PC-9 (cell line): Measurements from ENCODE around the gene CCR3. TPM values are rescaled to one million over a fixed set of nuclear protein-coding genes. Genes with fewer than 3 reads are reported as not detected.
A peak's percentile ranks its signal among the peaks of the same experiment; 100 is the strongest.

Experiments used
- BruUV-seq: library from RNA; stranded (reverse); fragments of 400-500 nt; replicated peaks from 2 replicates; lab custom pipeline; 2021; lab: Mats Ljungman, UMichigan
- CTCF ChIA-PET: fragments of 300-600 bp; sonication (Branson Sonifier 250); formaldehyde crosslinking; loops from one replicate; lab custom pipeline; 2022; ENCODE audit warnings: antibody characterized with exemption; lab: Charles Lee
- POLR2A ChIA-PET: fragments of 300-600 bp; sonication (Branson Sonifier 250); formaldehyde crosslinking; loops from one replicate; lab custom pipeline; 2022; ENCODE audit warnings: antibody characterized with exemption; ENCODE audit not compliant: unreplicated experiment; lab: Charles Lee
- DNase-seq, 2 experiments: peaks; one replicate each; pipeline versions ENCODE4 v3.0.0 to v3.0.0-alpha.2; 2015 to 2022; ENCODE audit warnings: mixed read lengths in 1 of 2
- H2AFZ ChIP-seq: fragments of 200-600 bp; sonication (generic); 2 replicates; pipeline ENCODE4 v1.8.1; 2017; ENCODE audit warnings: antibody characterized with exemption
- H3F3A ChIP-seq: fragments of 200-600 bp; sonication (generic); 2 replicates; pipeline ENCODE4 v1.8.1; 2017; ENCODE audit warnings: antibody characterized with exemption, mild to moderate bottlenecking, low read depth; ENCODE audit not compliant: insufficient read depth
- H3K27ac ChIP-seq: fragments of 200-600 bp; sonication (generic); 2 replicates; pipeline ENCODE4 v1.6.1; 2016; ENCODE audit warnings: mixed run types
- H3K27me3 ChIP-seq: fragments of 200-600 bp; sonication (generic); 2 replicates; pipeline ENCODE4 v1.6.1; 2016; ENCODE audit warnings: low read depth, mixed run types; ENCODE audit not compliant: insufficient read depth
- H3K36me3 ChIP-seq: fragments of 200-600 bp; sonication (generic); 2 replicates; pipeline ENCODE4 v1.6.1; 2016; ENCODE audit warnings: low read depth, mixed run types
- H3K4me1 ChIP-seq: fragments of 200-600 bp; sonication (generic); replicated peaks from 2 replicates; pipeline ENCODE4 v1.6.1; 2016; ENCODE audit warnings: mixed run types; ENCODE audit not compliant: insufficient read depth
- H3K4me2 ChIP-seq: fragments of 200-600 bp; sonication (generic); 2 replicates; pipeline ENCODE4 v1.6.1; 2017; ENCODE audit warnings: mixed run types
- H3K4me3 ChIP-seq: fragments of 200-600 bp; sonication (generic); 2 replicates; pipeline ENCODE4 v1.6.1; 2016; ENCODE audit warnings: mixed run types
- H3K79me2 ChIP-seq: fragments of 200-600 bp; sonication (generic); 2 replicates; pipeline ENCODE4 v1.6.1; 2017; ENCODE audit warnings: low read depth, mixed run types
- H3K9me2 ChIP-seq: fragments of 200-600 bp; sonication (generic); 2 replicates; pipeline ENCODE4 v1.8.1; 2017; ENCODE audit warnings: mild to moderate bottlenecking; ENCODE audit not compliant: insufficient read depth
- H3K9me3 ChIP-seq: fragments of 200-600 bp; sonication (generic); 2 replicates; pipeline ENCODE4 v1.8.1; 2016; ENCODE audit warnings: low read depth; ENCODE audit not compliant: insufficient read depth
- H4K20me1 ChIP-seq: fragments of 200-600 bp; sonication (generic); 2 replicates; pipeline ENCODE4 v1.8.1; 2017; ENCODE audit not compliant: insufficient read depth
- CTCF ChIP-seq: fragments of 200-600 bp; sonication (generic); conservative IDR thresholded peaks from 2 replicates; pipeline ENCODE4 v1.6.1; 2017; ENCODE audit warnings: mixed run types, antibody characterized with exemption, mild to moderate bottlenecking, moderate library complexity
- EZH2 ChIP-seq: fragments of 200-600 bp; sonication (generic); IDR thresholded peaks from 2 replicates; pipeline ENCODE4 v1.8.0; 2017; ENCODE audit warnings: antibody characterized with exemption, low read depth
- intact Hi-C: fragments of 100-400 bp; cut with micrococcal nuclease; formaldehyde crosslinking; loops from one replicate; pipeline ENCODE4 v1.10.0; 2022; ENCODE audit not compliant: unreplicated experiment
- total RNA-seq: library from RNA; stranded (reverse); gene quantifications from 2 replicates; pipeline ENCODE4 v1.2.3, GENCODE V29; 2021

CCR3 gene
- total RNA-seq, 1 experiment from 2014 or later = 3.1 TPM

- no TSS peak for BruUV-seq
- Histone ChIP-seq H2AFZ (no peak overlapping the region), H3K4me3 (no peak overlapping the region), H3K27ac (no peak overlapping the region), H3K4me2 (no peak overlapping the region), H4K20me1 (no peaks in the 10 kb centered on the region), H3F3A (no peaks in the 10 kb centered on the region), H3K9me2 (no peaks in the 10 kb centered on the region), H3K27me3 (no peaks in the 10 kb centered on the region), H3K36me3 (no peaks in the 10 kb centered on the region), H3K79me2 (no peaks in the 10 kb centered on the region), H3K4me1 (peaks cover 10% of the 10 kb centered on the region), H3K9me3 (no peaks in the 10 kb centered on the region)
- intact Hi-C loops = no loop called here
- POLR2A ChIA-PET = no interaction called here
- TF ChIP-seq EZH2 (no peak), CTCF (no peak)
- DNase-seq = peak; percentile 31 to 72
- CTCF ChIA-PET = no interaction called here
These were observed 38.0 kb downstream of the CCR3 start for GRCh38 chr3:46280105-46280797.

- H4K20me1 ChIP-seq = no peaks in the 10 kb centered on the region
- DNase-seq = no peak
- BruUV-seq = no TSS peak
- intact Hi-C loops = no loop called here
- no peak overlapping the region for H3K4me2 ChIP-seq
- no peak overlapping the region for H2AFZ ChIP-seq
- H3F3A ChIP-seq = no peaks in the 10 kb centered on the region
- TF ChIP-seq CTCF (no peak), EZH2 (no peak)
- ChIA-PET POLR2A (no interaction called here), CTCF (no interaction called here)
- no peaks in the 10 kb centered on the region for H3K9me2 ChIP-seq
- H3K9me3 ChIP-seq = no peaks in the 10 kb centered on the region
- H3K4me3 ChIP-seq = no peak overlapping the region
- no peaks in the 10 kb centered on the region for H3K79me2 ChIP-seq
- peaks cover 11% of the 10 kb centered on the region for H3K4me1 ChIP-seq
- no peaks in the 10 kb centered on the region for H3K36me3 ChIP-seq
- no peak overlapping the region for H3K27ac ChIP-seq
- H3K27me3 ChIP-seq = no peaks in the 10 kb centered on the region
These were observed 39.3 kb downstream of the CCR3 start for GRCh38 chr3:46281551-46281950.

GRCh38 chr3:46282041-46282440 is 39.8 kb downstream of the CCR3 start:
- Histone ChIP-seq H4K20me1 (no peaks in the 10 kb centered on the region), H3F3A (no peaks in the 10 kb centered on the region), H3K36me3 (no peaks in the 10 kb centered on the region), H3K27me3 (no peaks in the 10 kb centered on the region), H3K4me1 (peaks cover 11% of the 10 kb centered on the region), H3K4me2 (no peak overlapping the region), H3K9me2 (no peaks in the 10 kb centered on the region), H2AFZ (no peak overlapping the region), H3K4me3 (no peak overlapping the region), H3K27ac (no peak overlapping the region), H3K9me3 (no peaks in the 10 kb centered on the region), H3K79me2 (no peaks in the 10 kb centered on the region)
- no peak for DNase-seq
- no peak for TF ChIP-seq EZH2
- no peak for TF ChIP-seq CTCF
- ChIA-PET POLR2A (no interaction called here), CTCF (no interaction called here)
- no TSS peak for BruUV-seq
- intact Hi-C loops = no loop called here
